ENCODE measurements around the gene WIZ. TPM values are rescaled to one million over a fixed set of nuclear protein-coding genes. Genes with fewer than 3 reads are reported as not detected.

WIZ gene
- total and polyA plus RNA-seq, 2 of the 4 experiments (the other 2 are of a cell fraction): 0.90 to 27.1 TPM

DNA sequence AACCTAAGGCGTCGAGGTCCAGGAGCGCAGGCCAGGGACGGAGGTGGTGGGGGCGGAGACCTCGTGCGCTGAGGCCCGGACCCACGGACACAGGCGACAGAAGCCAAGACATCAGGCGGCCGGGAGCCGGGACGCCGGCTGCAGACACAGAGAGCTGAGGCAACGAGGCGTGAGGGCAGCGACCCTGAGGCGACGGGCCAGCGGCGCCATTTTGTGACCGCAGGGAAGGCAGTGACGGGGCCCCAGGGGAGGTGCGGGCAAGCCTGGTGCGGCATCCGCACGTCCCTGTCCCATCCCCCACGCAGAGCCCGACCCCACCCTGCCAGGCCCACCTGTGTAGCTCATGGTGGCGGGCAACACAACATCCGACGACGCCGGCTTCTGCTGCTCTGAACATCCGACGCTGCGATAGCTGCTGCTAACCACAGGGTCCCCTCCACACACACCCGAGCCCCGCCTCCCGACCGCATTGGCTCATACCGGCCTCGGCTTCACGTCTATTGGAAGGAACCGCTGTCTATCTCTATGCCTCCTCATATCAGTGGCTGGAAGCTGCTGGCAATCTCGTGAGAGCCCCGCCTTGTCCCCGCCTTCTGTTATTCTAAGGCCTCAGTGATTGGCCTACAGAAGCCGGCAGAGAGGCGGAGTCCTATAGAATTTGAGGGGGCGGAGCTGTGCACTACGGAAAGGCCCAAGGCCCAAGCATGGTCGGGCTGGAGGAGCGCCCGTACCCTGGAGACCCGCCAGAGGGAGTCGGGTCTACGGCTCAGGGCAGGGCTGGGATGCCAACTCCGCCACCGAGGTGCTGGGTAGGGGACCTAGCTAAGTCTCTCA is 31.0 kb downstream of the WIZ start, which contains the start of gene AKAP8L (continued):
- no peak for TF ChIP-seq RFX5 (IDR thresholded peaks at IDR 0.05; ENCODE audit: low read depth, low read length)

DNA sequence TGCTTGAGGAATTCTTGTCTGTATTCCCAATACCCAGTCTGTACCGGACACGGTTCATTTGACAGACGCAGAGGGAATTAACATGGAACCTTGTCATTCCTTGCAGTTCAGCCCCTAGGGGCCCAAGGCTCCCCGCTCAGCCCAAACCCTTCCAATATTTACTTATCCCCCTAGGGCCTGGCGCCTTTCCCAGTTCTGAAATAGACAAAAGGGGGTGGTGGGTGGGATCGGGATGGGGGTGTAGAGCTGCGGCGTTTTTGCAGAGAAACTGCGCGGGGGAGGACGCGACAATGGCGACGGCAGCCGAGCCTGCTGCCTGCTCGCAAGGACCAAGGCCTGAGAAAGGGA is 31.6 kb downstream of the WIZ start:
- Histone ChIP-seq H3K9me1 (ENCODE audit: insufficient read depth, low read length) (peaks cover 18% of the 10 kb centered on the region), H3K56ac (ENCODE audit: extremely low read depth, insufficient read depth, low read length) (peak overlapping the region; percentile 37; the same call in 1 of the 2 replicates), H3K9me3 (ENCODE audit: control insufficient read depth, insufficient read depth, low read length) (peaks cover 3% of the 10 kb centered on the region; the same call in 1 of the 2 replicates), H2BK15ac (ENCODE audit: low read depth, low read length) (no peak overlapping the region), H3K36me3 (ENCODE audit: control insufficient read depth, insufficient read depth, low read length) (peaks cover 17% of the 10 kb centered on the region; the same call in 1 of the 2 replicates), H2AFZ (replicated peaks; ENCODE audit: low read length, poor library complexity) (peak overlapping the region; percentile 93), H3K4me1 (ENCODE audit: control insufficient read depth, insufficient read depth, low read length) (peaks cover 15% of the 10 kb centered on the region), H4K5ac (ENCODE audit: low read depth, low read length) (peak overlapping the region; percentile 8; the same call in 1 of the 2 replicates), H3K4me3 (ENCODE audit: insufficient read depth, low read depth, low read length) (peak overlapping the region; percentile 69), H3K4ac (ENCODE audit: low read depth, low read length) (peak overlapping the region; percentile 88), H2AK5ac (ENCODE audit: low read depth, low read length) (peak overlapping the region; percentile 46), H4K8ac (ENCODE audit: low read depth in 2 of 2, low read length in 2 of 2) (peak overlapping the region; percentile 4 to 86; a peak in 2 of 4 replicates), H2BK20ac (ENCODE audit: low read depth, low read length) (no peak overlapping the region), H2BK120ac (ENCODE audit: low read depth, low read length) (0 out of 2 replicates have a peak overlapping the region, but pooled peaks have one; percentile 35), H3K4me2 (ENCODE audit: low read depth, low read length) (peak overlapping the region; percentile 96), H2AK9ac (replicated peaks; ENCODE audit: low read depth, low read length, poor library complexity) (peak overlapping the region; percentile 99), H3K9ac (ENCODE audit: low read depth, low read length) (peak overlapping the region; percentile 82), H2BK5ac (ENCODE audit: low read depth, low read length, poor library complexity, severe bottlenecking) (peak overlapping the region; percentile 85), H3K27me3 (ENCODE audit: control insufficient read depth, insufficient read depth, low read length) (no peaks in the 10 kb centered on the region), H4K91ac (ENCODE audit: insufficient read depth, low read depth, low read length) (peak overlapping the region; percentile 57), H3K14ac (replicated peaks; ENCODE audit: low read depth, low read length) (peak overlapping the region; percentile 86), H3K23ac (ENCODE audit: low read depth, low read length) (peak overlapping the region; percentile 77), H4K20me1 (ENCODE audit: insufficient read depth, low read length) (peaks cover 67% of the 10 kb centered on the region), H3K79me1 (ENCODE audit: low read depth in 1 of 2, low read length in 2 of 2) (peaks cover 0 to 40% of the 10 kb centered on the region in 2 experiments; a peak in 2 of 4 replicates), H3K27ac (ENCODE audit: insufficient read depth, low read length) (peak overlapping the region; percentile 85), H3K18ac (ENCODE audit: low read depth, low read length) (no peak overlapping the region; the same call in 1 of the 2 replicates)
- POLR2A ChIA-PET (ENCODE audit: unreplicated experiment): interaction anchor here (1.1 to 1.3 kb wide), 2 partner anchors 14 to 38 kb away, joined by 3 to 4 read pairs; no protein-coding TSS in a partner anchor
- DNase-seq (no peak), ATAC-seq (ENCODE audit: low read depth) (peak; percentile 2)
- in situ Hi-C loops (cut with MboI; ENCODE audit: low sequenced_read_pairs) (loop anchor here (25.0 kb wide), 1 partner anchor 769 kb away; the partner anchor contains the start of genes AP1M1 and FAM32A), dilution Hi-C loops (cut with HindIII; ENCODE audit: low sequenced_read_pairs, unreplicated experiment) (no loop called here), intact Hi-C loops (cut with micrococcal nuclease) (loop anchor here (1.0 to 10.0 kb wide), 3 partner anchors 27 to 243 kb away; partner anchors contain the start of gene AKAP8)
- 0% methylated on average over 11 of the region's 16 CpGs; no CpG with 5 or more reads in 1 of the 2 experiments for WGBS, 2 experiments (ENCODE audit: extremely low coverage in 2 of 2, insufficient read length in 1 of 2)
- BruUV-seq (replicated peaks): no TSS peak
- CTCF ChIA-PET: interaction anchor here (0.8 to 1.5 kb wide), 4 partner anchors 13 to 155 kb away, joined by 3 to 7 read pairs (median 4); no protein-coding TSS in a partner anchor
- TF ChIP-seq CHD1 (IDR thresholded peaks at IDR 0.05; ENCODE audit: low read depth, low read length): no peak
- no peak for TF ChIP-seq SMC3 (IDR thresholded peaks at IDR 0.05; ENCODE audit: low read depth, low read length)
- TF ChIP-seq BHLHE40 (IDR thresholded peaks at IDR 0.05; ENCODE audit: low read depth, low read length): no peak
- TF ChIP-seq MAFK (IDR thresholded peaks at IDR 0.05; ENCODE audit: low read depth, low read length): no peak
- no peak for TF ChIP-seq MXI1 (IDR thresholded peaks at IDR 0.05; ENCODE audit: borderline replicate concordance, low read depth, low read length)
- TF ChIP-seq MAZ (IDR thresholded peaks at IDR 0.05; ENCODE audit: borderline replicate concordance, low read depth, low read length): no peak
- no peak for TF ChIP-seq RAD21 (IDR thresholded peaks at IDR 0.05; ENCODE audit: low read length)
- TF ChIP-seq NFE2L2 (IDR thresholded peaks at IDR 0.05; ENCODE audit: low read depth, low read length): no peak
- no peak for TF ChIP-seq CEBPB (IDR thresholded peaks at IDR 0.05; ENCODE audit: low read depth, low read length)
- TF ChIP-seq, protein P1, sequence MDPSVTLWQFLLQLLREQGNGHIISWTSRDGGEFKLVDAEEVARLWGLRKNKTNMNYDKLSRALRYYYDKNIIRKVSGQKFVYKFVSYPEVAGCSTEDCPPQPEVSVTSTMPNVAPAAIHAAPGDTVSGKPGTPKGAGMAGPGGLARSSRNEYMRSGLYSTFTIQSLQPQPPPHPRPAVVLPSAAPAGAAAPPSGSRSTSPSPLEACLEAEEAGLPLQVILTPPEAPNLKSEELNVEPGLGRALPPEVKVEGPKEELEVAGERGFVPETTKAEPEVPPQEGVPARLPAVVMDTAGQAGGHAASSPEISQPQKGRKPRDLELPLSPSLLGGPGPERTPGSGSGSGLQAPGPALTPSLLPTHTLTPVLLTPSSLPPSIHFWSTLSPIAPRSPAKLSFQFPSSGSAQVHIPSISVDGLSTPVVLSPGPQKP (IDR thresholded peaks at IDR 0.05; ENCODE audit: borderline replicate concordance, low read depth, low read length): no peak
- TF ChIP-seq FOS (IDR thresholded peaks at IDR 0.05; ENCODE audit: low read depth, low read length): no peak
- TF ChIP-seq, protein P2, sequence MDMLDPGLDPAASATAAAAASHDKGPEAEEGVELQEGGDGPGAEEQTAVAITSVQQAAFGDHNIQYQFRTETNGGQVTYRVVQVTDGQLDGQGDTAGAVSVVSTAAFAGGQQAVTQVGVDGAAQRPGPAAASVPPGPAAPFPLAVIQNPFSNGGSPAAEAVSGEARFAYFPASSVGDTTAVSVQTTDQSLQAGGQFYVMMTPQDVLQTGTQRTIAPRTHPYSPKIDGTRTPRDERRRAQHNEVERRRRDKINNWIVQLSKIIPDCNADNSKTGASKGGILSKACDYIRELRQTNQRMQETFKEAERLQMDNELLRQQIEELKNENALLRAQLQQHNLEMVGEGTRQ (IDR thresholded peaks at IDR 0.05; ENCODE audit: low read depth, low read length): no peak
- no peak for TF ChIP-seq RFX5 (IDR thresholded peaks at IDR 0.05; ENCODE audit: low read depth, low read length)

Data from IMR-90 (cell line).